PC-3 (cell line): ENCODE measurements around the gene POU4F1. TPM values are rescaled to one million over a fixed set of nuclear protein-coding genes. Genes with fewer than 3 reads are reported as not detected.

Experiments used
- ATAC-seq: fragments of 200-7000 bp; cut with Tn5 transposase; 2 replicates; pipeline ENCODE4 v1.9.1; 2020; ENCODE audit warnings: mild to moderate bottlenecking, moderate library complexity
- BruUV-seq: library from RNA; stranded (reverse); fragments of 400-500 nt; replicated peaks from 2 replicates; lab custom pipeline; 2021; lab: Mats Ljungman, UMichigan
- CTCF ChIA-PET: fragments of 300-600 bp; sonication (Branson Sonifier 250); formaldehyde crosslinking; loops from one replicate; lab custom pipeline; 2022; ENCODE audit warnings: antibody characterized with exemption; lab: Charles Lee
- POLR2A ChIA-PET: fragments of 300-600 bp; sonication (Branson Sonifier 250); formaldehyde crosslinking; loops from one replicate; lab custom pipeline; 2022; ENCODE audit warnings: antibody characterized with exemption; ENCODE audit not compliant: unreplicated experiment; lab: Charles Lee
- DNase-seq: peaks from one replicate; pipeline ENCODE4 v3.0.0-alpha.2; 2015
- H2AFZ ChIP-seq: fragments of 300-600 bp; sonication (generic); 2 replicates; pipeline ENCODE4 v1.6.0; 2016; ENCODE audit warnings: antibody characterized with exemption, low read length
- H3F3A ChIP-seq: fragments of 300-600 bp; sonication (generic); one replicate; pipeline ENCODE4 v1.6.0; 2017; ENCODE audit warnings: antibody characterized with exemption, low read length, control low read depth, mild to moderate bottlenecking; ENCODE audit not compliant: unreplicated experiment
- H3K27ac ChIP-seq: fragments of 300-600 bp; sonication (generic); 2 replicates; pipeline ENCODE4 v1.5.1; 2016; ENCODE audit warnings: mild to moderate bottlenecking, low read length
- H3K27me3 ChIP-seq: fragments of 300-600 bp; sonication (generic); 2 replicates; pipeline ENCODE4 v1.6.1; 2016; ENCODE audit warnings: low read length, mixed read lengths
- H3K36me3 ChIP-seq: fragments of 300-600 bp; sonication (generic); 2 replicates; pipeline ENCODE4 v1.6.1; 2016; ENCODE audit warnings: low read depth, mixed run types, low read length, mixed read lengths
- H3K4me1 ChIP-seq: fragments of 300-600 bp; sonication (generic); 2 replicates; pipeline ENCODE4 v1.5.1; 2016; ENCODE audit warnings: low read length; ENCODE audit not compliant: insufficient read depth
- H3K4me2 ChIP-seq: fragments of 300-600 bp; sonication (generic); 2 replicates; pipeline ENCODE4 v1.6.0; 2016; ENCODE audit warnings: low read length
- H3K4me3 ChIP-seq: fragments of 300-600 bp; sonication (generic); 2 replicates; pipeline ENCODE4 v1.5.1; 2016; ENCODE audit warnings: mild to moderate bottlenecking, low read length, mixed read lengths
- H3K79me2 ChIP-seq: fragments of 300-600 bp; sonication (generic); 2 replicates; pipeline ENCODE4 v1.6.1; 2017; ENCODE audit warnings: low read length, mixed read lengths
- H3K9ac ChIP-seq: fragments of 300-600 bp; sonication (generic); 2 replicates; pipeline ENCODE4 v1.6.0; 2016; ENCODE audit warnings: mild to moderate bottlenecking, low read length
- H3K9me2 ChIP-seq: fragments of 300-600 bp; sonication (generic); replicated peaks from 2 replicates; pipeline ENCODE4 v1.6.1; 2016; ENCODE audit warnings: mixed run types, low read length, mixed read lengths
- H3K9me3 ChIP-seq: fragments of 300-600 bp; sonication (generic); 2 replicates; pipeline ENCODE4 v1.6.1; 2016; ENCODE audit warnings: low read length, mixed read lengths
- H4K20me1 ChIP-seq: fragments of 300-600 bp; sonication (generic); 2 replicates; pipeline ENCODE4 v1.6.1; 2016; ENCODE audit warnings: low read length, mixed read lengths
- CTCF ChIP-seq: fragments of 300-600 bp; sonication (generic); conservative IDR thresholded peaks from 2 replicates; pipeline ENCODE4 v1.5.1; 2017; ENCODE audit warnings: antibody characterized with exemption, low read depth, mild to moderate bottlenecking, low read length
- EZH2 ChIP-seq: fragments of 300-600 bp; sonication (generic); IDR thresholded peaks from one replicate; pipeline ENCODE4 v1.6.1; 2017; ENCODE audit warnings: antibody characterized with exemption, mild to moderate bottlenecking, low read length; ENCODE audit not compliant: unreplicated experiment
- EZH2phosphoT487 ChIP-seq: fragments of 300-600 bp; sonication (generic); IDR thresholded peaks from 2 replicates; pipeline ENCODE4 v1.6.1; 2018; ENCODE audit warnings: mild to moderate bottlenecking, antibody characterized with exemption, low read length, borderline replicate concordance
- intact Hi-C: fragments of 100-400 bp; cut with micrococcal nuclease; formaldehyde crosslinking; loops from 2 replicates; pipeline ENCODE4 v1.9.0; 2023
- total RNA-seq: library from RNA; depleted of rRNA; stranded (reverse); fragments of >200 nt; gene quantifications from 2 replicates; pipeline ENCODE4 v1.2.3, GENCODE V29; 2014

POU4F1 gene
- total RNA-seq, 1 experiment from 2014 or later, result not detected

GRCh38 chr13:78601874-78602560, 1.3 kb downstream of the POU4F1 start:
- Histone ChIP-seq H3K27me3 (peaks cover 36% of the 10 kb centered on the region), H3K4me2 (no peak overlapping the region), H3K79me2 (no peaks in the 10 kb centered on the region), H3K36me3 (no peaks in the 10 kb centered on the region), H4K20me1 (no peaks in the 10 kb centered on the region), H2AFZ (no peak overlapping the region), H3K9me3 (no peaks in the 10 kb centered on the region), H3K27ac (no peak overlapping the region), H3F3A (no peaks in the 10 kb centered on the region), H3K4me3 (no peak overlapping the region), H3K9ac (no peak overlapping the region), H3K4me1 (no peaks in the 10 kb centered on the region), H3K9me2 (no peaks in the 10 kb centered on the region)
- CTCF ChIA-PET, result no interaction called here
- no peak for TF ChIP-seq EZH2phosphoT487
- TF ChIP-seq EZH2, result no peak
- TF ChIP-seq CTCF, result no peak
- POLR2A ChIA-PET, result no interaction called here
- DNase-seq, result no peak
- no TSS peak for BruUV-seq
- intact Hi-C loops, result no loop called here
- ATAC-seq, result no peak

GRCh38 chr13:78601124-78601873, 2.1 kb downstream of the POU4F1 start:
- Histone ChIP-seq H3K4me3 (no peak overlapping the region), H3K27ac (no peak overlapping the region), H3K4me2 (no peak overlapping the region), H3K4me1 (no peaks in the 10 kb centered on the region), H3K9ac (no peak overlapping the region), H4K20me1 (no peaks in the 10 kb centered on the region), H3K79me2 (no peaks in the 10 kb centered on the region), H2AFZ (no peak overlapping the region), H3K27me3 (peaks cover 43% of the 10 kb centered on the region), H3K9me2 (no peaks in the 10 kb centered on the region), H3F3A (no peaks in the 10 kb centered on the region), H3K9me3 (no peaks in the 10 kb centered on the region), H3K36me3 (no peaks in the 10 kb centered on the region)
- POLR2A ChIA-PET, result no interaction called here
- CTCF ChIA-PET, result no interaction called here
- TF ChIP-seq CTCF (no peak), EZH2phosphoT487 (no peak), EZH2 (no peak)
- DNase-seq (no peak), ATAC-seq (no peak)
- BruUV-seq, result no TSS peak
- intact Hi-C loops, result no loop called here
